GM10248 (cell line): ENCODE measurements around the gene PPARD.

Source experiments
- CTCF ChIA-PET: fragments of 300-600 bp; sonication (Branson Sonifier 250); formaldehyde crosslinking; extraction: SDS; loops from one replicate; lab custom pipeline; 2021; ENCODE audit warnings: antibody characterized with exemption; lab: Yijun Ruan, JAX
- POLR2A ChIA-PET: fragments of 350-650 bp; sonication (Branson Sonifier 250); formaldehyde crosslinking; extraction: SDS; loops from one replicate; lab custom pipeline; 2020; ENCODE audit warnings: antibody characterized with exemption; lab: Yijun Ruan, JAX
- DNase-seq: peaks from one replicate; pipeline ENCODE4 v3.0.0; 2012; ENCODE audit errors: extremely low spot score
- TF ChIP-seq, protein P1 (sequence below): IDR thresholded peaks from 2 replicates; pipeline ENCODE4 v1.5.1; 2012; ENCODE audit warnings: mild to moderate bottlenecking, low read depth; ENCODE audit errors: extremely low read depth, missing control alignments, control extremely low read depth

PPARD gene

DNA sequence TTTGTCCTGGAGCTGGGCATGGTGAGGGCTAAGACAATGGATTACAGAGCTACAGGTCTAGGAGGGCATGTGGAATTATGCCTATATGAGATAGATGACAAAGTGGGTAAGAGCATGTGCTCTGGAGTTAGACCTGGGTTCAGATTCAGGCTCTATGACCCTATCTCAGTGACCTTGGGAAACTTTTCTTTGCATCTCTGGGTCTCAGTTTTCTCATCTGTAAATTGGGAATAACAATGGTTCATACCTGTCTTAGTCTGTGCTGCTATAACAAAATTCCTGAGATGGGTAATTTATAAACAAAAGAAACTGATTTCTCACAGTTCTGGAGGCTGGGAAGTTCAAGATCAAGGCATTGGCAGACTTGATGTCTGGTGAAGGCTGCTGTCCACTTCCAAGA, 30.3 kb downstream of the PPARD start:
- no peak for DNase-seq
- TF ChIP-seq, protein P1, sequence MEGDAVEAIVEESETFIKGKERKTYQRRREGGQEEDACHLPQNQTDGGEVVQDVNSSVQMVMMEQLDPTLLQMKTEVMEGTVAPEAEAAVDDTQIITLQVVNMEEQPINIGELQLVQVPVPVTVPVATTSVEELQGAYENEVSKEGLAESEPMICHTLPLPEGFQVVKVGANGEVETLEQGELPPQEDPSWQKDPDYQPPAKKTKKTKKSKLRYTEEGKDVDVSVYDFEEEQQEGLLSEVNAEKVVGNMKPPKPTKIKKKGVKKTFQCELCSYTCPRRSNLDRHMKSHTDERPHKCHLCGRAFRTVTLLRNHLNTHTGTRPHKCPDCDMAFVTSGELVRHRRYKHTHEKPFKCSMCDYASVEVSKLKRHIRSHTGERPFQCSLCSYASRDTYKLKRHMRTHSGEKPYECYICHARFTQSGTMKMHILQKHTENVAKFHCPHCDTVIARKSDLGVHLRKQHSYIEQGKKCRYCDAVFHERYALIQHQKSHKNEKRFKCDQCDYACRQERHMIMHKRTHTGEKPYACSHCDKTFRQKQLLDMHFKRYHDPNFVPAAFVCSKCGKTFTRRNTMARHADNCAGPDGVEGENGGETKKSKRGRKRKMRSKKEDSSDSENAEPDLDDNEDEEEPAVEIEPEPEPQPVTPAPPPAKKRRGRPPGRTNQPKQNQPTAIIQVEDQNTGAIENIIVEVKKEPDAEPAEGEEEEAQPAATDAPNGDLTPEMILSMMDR: no peak
- POLR2A ChIA-PET: no interaction called here
- CTCF ChIA-PET: interaction anchor here (1.0 to 2.6 kb wide), 6 partner anchors 19 to 89 kb away, joined by 3 to 9 read pairs (median 4); no protein-coding TSS in a partner anchor

DNA sequence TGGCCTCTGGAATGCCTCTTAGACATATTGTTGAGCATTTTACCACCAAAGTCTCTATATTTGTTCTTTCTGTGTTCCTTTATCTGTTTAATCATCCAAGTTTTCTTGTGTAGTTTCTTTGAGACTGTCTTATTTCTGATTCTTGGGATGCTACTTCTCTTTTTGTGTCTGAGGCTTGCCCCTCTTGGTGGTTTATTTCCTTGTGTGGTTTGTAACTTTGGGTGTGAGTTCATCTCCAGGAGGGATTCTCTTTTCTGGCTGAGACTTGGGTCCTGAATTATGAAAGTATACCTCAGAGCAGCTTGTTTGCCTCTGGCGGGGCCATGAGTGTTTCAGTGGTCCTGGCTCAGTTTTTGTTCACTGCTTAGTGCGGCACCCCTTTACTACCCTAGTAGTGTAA, 33.9 kb downstream of the PPARD start:
- TF ChIP-seq, protein P1: no peak
- POLR2A ChIA-PET: interaction anchor here (0.8 kb wide), 1 partner anchor 11 kb away, joined by 5 read pairs; no protein-coding TSS in a partner anchor
- CTCF ChIA-PET: interaction anchor here (0.8 to 2.6 kb wide), 3 partner anchors 24 to 82 kb away, joined by 3 to 10 read pairs (median 3); no protein-coding TSS in a partner anchor
- DNase-seq: no peak

DNA sequence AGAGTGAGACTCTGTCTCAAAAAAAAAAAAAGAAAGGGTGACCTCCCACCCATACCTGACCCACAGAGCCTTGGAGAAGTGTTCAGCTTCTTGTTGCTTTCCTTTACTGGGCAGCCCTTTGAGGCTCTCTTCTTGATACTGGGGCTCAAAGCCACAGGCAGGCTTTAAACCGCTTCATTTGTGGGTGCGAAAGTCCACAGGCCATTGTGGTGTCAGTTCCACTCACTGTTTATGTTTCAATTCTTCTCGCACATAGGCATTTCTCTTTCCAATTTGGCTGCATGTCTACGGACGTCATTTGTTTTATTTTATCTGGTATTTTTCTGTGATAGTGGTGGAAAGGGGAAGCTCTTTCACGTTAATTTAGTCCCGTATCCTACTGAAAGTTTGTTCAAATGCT, 34.6 kb downstream of the PPARD start:
- POLR2A ChIA-PET: interaction anchor here (0.8 kb wide), 1 partner anchor 11 kb away, joined by 5 read pairs; no protein-coding TSS in a partner anchor
- DNase-seq: no peak
- CTCF ChIA-PET: interaction anchor here (1.1 to 2.6 kb wide), 4 partner anchors 25 to 83 kb away, joined by 3 to 10 read pairs (median 4); no protein-coding TSS in a partner anchor
- TF ChIP-seq, protein P1: no peak

GRCh38 chr6:35378261-35378660, 35.9 kb downstream of the PPARD start:
- TF ChIP-seq, protein P1: no peak
- no peak for DNase-seq
- ChIA-PET CTCF (interaction anchor here (1.0 to 1.8 kb wide), 7 partner anchors 10 to 51 kb away, joined by 3 to 4 read pairs (median 3); partner anchors contain the start of gene PPARD), POLR2A (no interaction called here)

DNA sequence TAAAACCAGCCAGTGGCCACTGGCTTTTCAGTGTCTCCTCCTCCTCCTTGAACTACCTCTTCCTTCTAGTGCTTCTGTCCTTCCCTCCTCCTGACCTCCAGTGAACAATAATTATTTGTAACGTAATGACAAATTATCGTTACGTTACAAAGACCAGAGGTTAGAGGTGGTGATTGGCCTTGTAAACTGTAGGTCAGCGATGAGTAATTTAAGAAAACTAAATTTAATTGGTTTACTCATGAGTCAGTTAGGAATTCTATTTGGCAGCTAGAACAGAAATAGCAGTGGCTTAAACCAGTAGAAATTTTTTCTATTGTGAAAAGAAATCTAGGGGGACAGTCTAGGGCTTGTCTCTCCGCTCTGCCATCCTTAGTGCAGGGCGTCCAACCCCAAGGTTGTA, 38.8 kb downstream of the PPARD start:
- ChIA-PET POLR2A (no interaction called here), CTCF (no interaction called here)
- no peak for DNase-seq

GRCh38 chr6:35382015-35382414, 39.7 kb downstream of the PPARD start:
- TF ChIP-seq, protein P1: no peak
- DNase-seq: no peak
- CTCF ChIA-PET: no interaction called here
- POLR2A ChIA-PET: no interaction called here

More for the DNA sequence above, 38.8 kb downstream of the PPARD start:
- TF ChIP-seq, protein P1: no peak
